Adrenal gland (tissue), 12 donors: ENCODE data around the gene RPS24. TPM values are rescaled to one million over a fixed set of nuclear protein-coding genes. Genes with fewer than 3 reads are reported as not detected.

Experiments used
- DNase-seq, 7 donors: peaks; one replicate each; pipeline ENCODE4 v3.0.0-alpha.2; 2019 to 2020
- H3K27ac ChIP-seq, 5 donors: fragments of 200-600 bp; sonication (generic) in 4 of 5; 1 replicate in 3 of 5; 2 replicates in 2 of 5; pipeline versions ENCODE4 v1.5.1 to v1.8.0; 2016 to 2020; ENCODE audit warnings: mild to moderate bottlenecking in 1 of 5
- H3K27me3 ChIP-seq: fragments of 200-600 bp; 2 replicates; pipeline ENCODE4 v1.8.0; 2021
- H3K36me3 ChIP-seq, 2 donors: fragments of 200-600 bp; replicated peaks in 1 of 2; 1 replicate in 1 of 2; 2 replicates in 1 of 2; pipeline versions ENCODE4 v1.5.1 to v1.8.0; 2018 to 2022
- H3K4me1 ChIP-seq, 2 donors: fragments of 200-600 bp; replicated peaks in 1 of 2; 1 replicate in 1 of 2; 2 replicates in 1 of 2; pipeline versions ENCODE4 v1.5.1 to v1.8.0; 2018 to 2021
- H3K4me3 ChIP-seq, 4 donors: fragments of 200-600 bp; sonication (generic) in 3 of 4; one replicate each; pipeline ENCODE4 v1.5.1; 2016 to 2018
- H3K9me3 ChIP-seq, 3 donors: fragments of 200-600 bp; sonication (generic) in 1 of 3; replicated peaks in 1 of 3; 1 replicate in 2 of 3; 2 replicates in 1 of 3; pipeline versions ENCODE4 v1.5.1 to v1.8.0; 2016 to 2021
- POLR2A ChIP-seq, 2 donors: fragments of 450-650 bp; IDR thresholded peaks; one replicate each; pipeline ENCODE4 v1.6.1; 2017; ENCODE audit warnings: antibody characterized with exemption in 2 of 2, mild to moderate bottlenecking in 2 of 2, moderate library complexity in 1 of 2
- WGBS, 4 donors: extraction: QIAGEN DNeasy Blood & Tissue Kit in 2 of 4; methylation state at CpG; one replicate each; pipeline versions ENCODE4 v1.1.5 to v1.1.7; 2013 to 2017; 5-methylcytosine and 5-hydroxymethylcytosine counted together
- intact Hi-C, 2 donors: fragments of 100-400 bp; cut with DNase I; formaldehyde crosslinking; loops; one replicate each; pipeline versions ENCODE4 v1.14.1 to v1.15.0; 2022 to 2023
- polyA plus RNA-seq, 3 donors: library from polyadenylated mRNA; stranded (reverse); fragments of 200-250 nt in 2 of 3; fragments of 350-450 nt in 1 of 3; fragmentation: Illumina TruSeq in 1 of 3; extraction: RNeasy Lipid Tissue Mini Kit (QIAGEN cat#74804) in 1 of 3; gene quantifications; one replicate each; pipeline ENCODE4 v1.2.3, GENCODE V29; 2013 to 2014
- total RNA-seq, 9 donors: library from RNA; depleted of rRNA in 4 of 9; stranded (reverse); fragments of >200 nt in 4 of 9; fragments of 120-200 nt in 1 of 9; fragmentation: NEBNext Ultra II Directional in 1 of 9; extraction: Animal tissue kit (Norgen Biotek cat#: 25700) in 1 of 9; gene quantifications; one replicate each; pipeline versions ENCODE4 v1.1.0 to v1.2.4, GENCODE V29; 2013 to 2023
- TF ChIP-seq, protein P1 (sequence below), 6 experiments: fragments of 450-650 bp in 4 of 6; fragments of 200-600 bp in 2 of 6; sonication (generic) in 1 of 6; IDR thresholded peaks; 1 replicate in 5 of 6; 2 replicates in 1 of 6; pipeline versions ENCODE4 v1.5.1 to v1.8.0; 2016 to 2021; ENCODE audit warnings: antibody characterized with exemption in 6 of 6, mild to moderate bottlenecking in 2 of 6, moderate library complexity in 1 of 6
- donor health status: healthy with polysubstance abuse.
- donor health status: Bipolar disorder and iron deficiency.
- donor health status: DM: yes; HTN: yes; CAD: no.
- donor health status: DM: no; HTN: no; CAD: no.
- donor health status: DM: no; HTN: no; CAD: no.
- donor health status: DM: yes; HTN: yes; CAD: no.

Gene RPS24
- total and polyA plus RNA-seq, 12 donors: 1,129 to 4,974 (median 1,962) TPM

- 74 to 88% (median 79%) methylated on average over 4 of the region's 4 CpGs for WGBS, 4 donors
- Histone ChIP-seq H3K9me3 (no peaks in the 10 kb centered on the region), H3K27me3 (no peaks in the 10 kb centered on the region), H3K27ac (no peak overlapping the region), H3K4me1 (no peaks in the 10 kb centered on the region), H3K36me3 (no peaks in the 10 kb centered on the region), H3K4me3 (no peak overlapping the region)
- DNase-seq: no peak
- TF ChIP-seq, protein P1, sequence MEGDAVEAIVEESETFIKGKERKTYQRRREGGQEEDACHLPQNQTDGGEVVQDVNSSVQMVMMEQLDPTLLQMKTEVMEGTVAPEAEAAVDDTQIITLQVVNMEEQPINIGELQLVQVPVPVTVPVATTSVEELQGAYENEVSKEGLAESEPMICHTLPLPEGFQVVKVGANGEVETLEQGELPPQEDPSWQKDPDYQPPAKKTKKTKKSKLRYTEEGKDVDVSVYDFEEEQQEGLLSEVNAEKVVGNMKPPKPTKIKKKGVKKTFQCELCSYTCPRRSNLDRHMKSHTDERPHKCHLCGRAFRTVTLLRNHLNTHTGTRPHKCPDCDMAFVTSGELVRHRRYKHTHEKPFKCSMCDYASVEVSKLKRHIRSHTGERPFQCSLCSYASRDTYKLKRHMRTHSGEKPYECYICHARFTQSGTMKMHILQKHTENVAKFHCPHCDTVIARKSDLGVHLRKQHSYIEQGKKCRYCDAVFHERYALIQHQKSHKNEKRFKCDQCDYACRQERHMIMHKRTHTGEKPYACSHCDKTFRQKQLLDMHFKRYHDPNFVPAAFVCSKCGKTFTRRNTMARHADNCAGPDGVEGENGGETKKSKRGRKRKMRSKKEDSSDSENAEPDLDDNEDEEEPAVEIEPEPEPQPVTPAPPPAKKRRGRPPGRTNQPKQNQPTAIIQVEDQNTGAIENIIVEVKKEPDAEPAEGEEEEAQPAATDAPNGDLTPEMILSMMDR (IDR thresholded peaks at IDR 0.05): no peak
- no peak for TF ChIP-seq POLR2A (IDR thresholded peaks at IDR 0.05)
- intact Hi-C loops: no loop called here
Observed at GRCh38 chr10:78078539-78079330, 45.1 kb downstream of the RPS24 start.

DNA sequence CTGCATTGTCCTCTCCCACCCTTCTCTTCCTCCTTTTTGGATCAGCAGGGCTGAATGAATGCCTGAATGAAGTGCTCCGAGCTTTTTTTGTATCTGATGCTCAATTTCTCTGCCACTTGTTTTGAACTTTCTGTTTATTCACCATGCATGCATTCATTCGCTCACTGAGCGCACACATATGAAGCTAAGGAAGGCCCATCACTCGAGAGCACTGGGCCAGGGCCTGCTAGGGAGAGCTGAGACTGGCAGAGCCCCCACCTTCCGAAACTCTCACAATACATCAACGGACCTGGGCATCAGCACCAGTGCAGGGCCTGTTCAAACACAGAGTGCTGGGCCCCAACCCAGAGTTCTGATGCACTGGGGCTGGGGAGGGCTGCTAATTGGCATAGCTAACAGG lies 45.7 kb downstream of the RPS24 start:
- no peaks in the 10 kb centered on the region for H3K9me3 ChIP-seq
- no peak for TF ChIP-seq POLR2A (IDR thresholded peaks at IDR 0.05)
- TF ChIP-seq, protein P1 (IDR thresholded peaks at IDR 0.05): no peak
- H3K4me3 ChIP-seq: no peak overlapping the region
- H3K4me1 ChIP-seq: no peaks in the 10 kb centered on the region
- no peak for DNase-seq
- H3K27me3 ChIP-seq: no peaks in the 10 kb centered on the region
- intact Hi-C loops: no loop called here
- no peaks in the 10 kb centered on the region for H3K36me3 ChIP-seq
- 90 to 99% (median 92%) methylated on average over 6 of the region's 6 CpGs for WGBS, 4 donors
- no peak overlapping the region for H3K27ac ChIP-seq

DNA sequence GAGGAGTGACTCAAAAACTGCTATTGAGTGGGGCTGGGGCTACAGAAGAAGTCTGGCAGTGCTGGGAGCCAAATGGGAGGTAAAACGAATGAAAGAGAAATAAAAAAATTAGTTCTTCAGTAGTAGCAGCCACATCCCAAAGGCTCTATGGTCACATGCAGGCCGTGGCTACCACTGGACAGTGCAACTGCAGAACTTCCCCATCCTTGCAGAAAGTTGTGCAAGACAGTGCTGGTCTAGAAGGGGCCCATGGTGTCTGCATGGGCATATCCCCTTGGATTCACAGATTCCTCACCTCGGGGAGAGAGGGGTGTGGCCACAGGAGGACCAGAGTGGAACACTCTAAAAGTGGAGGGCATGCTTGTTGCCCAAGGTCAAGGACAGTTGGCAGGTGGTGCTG lies 47.6 kb downstream of the RPS24 start:
- Histone ChIP-seq H3K4me1 (no peaks in the 10 kb centered on the region), H3K27ac (no peak overlapping the region), H3K36me3 (no peaks in the 10 kb centered on the region), H3K9me3 (no peaks in the 10 kb centered on the region), H3K27me3 (no peaks in the 10 kb centered on the region), H3K4me3 (no peak overlapping the region)
- WGBS, 4 donors: 50 to 81% (median 76%) methylated on average over 3 of the region's 3 CpGs
- DNase-seq: no peak
- intact Hi-C loops: no loop called here
- no peak for TF ChIP-seq POLR2A (IDR thresholded peaks at IDR 0.05)
- TF ChIP-seq, protein P1 (IDR thresholded peaks at IDR 0.05): no peak

GRCh38 chr10:78082636-78083035 lies 49.0 kb downstream of the RPS24 start:
- TF ChIP-seq, protein P1 (IDR thresholded peaks at IDR 0.05): no peak
- no peak for TF ChIP-seq POLR2A (IDR thresholded peaks at IDR 0.05)
- Histone ChIP-seq H3K27me3 (no peaks in the 10 kb centered on the region), H3K4me3 (no peak overlapping the region), H3K27ac (no peak overlapping the region), H3K9me3 (no peaks in the 10 kb centered on the region), H3K4me1 (no peaks in the 10 kb centered on the region), H3K36me3 (no peaks in the 10 kb centered on the region)
- 77 to 90% (median 84%) methylated on average over 3 to 4 of the region's 4 CpGs for WGBS, 4 donors
- intact Hi-C loops: no loop called here
- DNase-seq: no peak

Other genes with a start within 250 kb of the RPS24 start
- 100 to 1,000 TPM in 6 of 9 donors, 10 to 100 TPM in 3; 32.6 to 175 (median 125) TPM for gene DLG5, start 107.1 kb upstream of the RPS24 start, total RNA-seq
- gene DLG5, start 107.1 kb upstream of the RPS24 start, polyA plus RNA-seq: 10 to 100 TPM; 39.6 to 94.4 (median 88.6) TPM
- 10 to 100 TPM in 8 of 9 donors, 1 to 10 TPM in 1; 9.6 to 18.4 (median 16.1) TPM for gene POLR3A, start 4.3 kb upstream of the RPS24 start, total RNA-seq
- gene POLR3A, start 4.3 kb upstream of the RPS24 start, polyA plus RNA-seq: 10 to 100 TPM in 1 of 3 donors, 1 to 10 TPM in 2; 6.8 to 11.7 (median 7.0) TPM